A549 (cell line): ENCODE results near the gene LPAR5.

Experiments
- EHMT2 ChIP-seq: fragments of 200-600 bp; sonication (generic); IDR thresholded peaks from 2 replicates; pipeline ENCODE4 v1.6.1; 2016; ENCODE audit warnings: antibody characterized with exemption, low read depth, mild to moderate bottlenecking, moderate library complexity
- TF ChIP-seq, protein P1 (sequence below): fragments of >200 bp; sonication (Bioruptor Twin); formaldehyde crosslinking; IDR thresholded peaks from 3 replicates; pipeline ENCODE4 v1.5.1; 2016
- TF ChIP-seq, protein P2 (sequence below): IDR thresholded peaks from 2 replicates; pipeline ENCODE4 v1.6.1; 2012

DNA sequence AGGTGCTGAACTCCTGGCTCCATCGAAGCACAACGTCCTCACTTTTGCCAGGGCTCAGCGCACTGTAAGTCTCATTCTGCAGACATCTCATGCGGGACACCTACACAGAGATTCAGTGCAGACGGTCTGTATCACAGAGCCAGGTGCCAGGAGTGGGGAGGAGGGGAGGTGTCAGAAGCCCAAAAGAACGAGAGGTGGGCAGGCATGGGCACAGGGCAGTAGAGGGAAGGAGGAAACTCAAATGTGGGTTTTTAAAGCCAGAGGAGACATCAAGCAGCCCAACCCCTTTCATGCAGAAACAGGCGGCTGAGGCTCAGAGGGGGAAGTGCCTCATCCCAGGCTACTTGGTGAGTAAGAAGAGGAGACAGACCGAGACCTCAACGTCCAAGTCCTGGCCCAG lies 2.5 kb upstream of the LPAR5 start:
- TF ChIP-seq, protein P1, sequence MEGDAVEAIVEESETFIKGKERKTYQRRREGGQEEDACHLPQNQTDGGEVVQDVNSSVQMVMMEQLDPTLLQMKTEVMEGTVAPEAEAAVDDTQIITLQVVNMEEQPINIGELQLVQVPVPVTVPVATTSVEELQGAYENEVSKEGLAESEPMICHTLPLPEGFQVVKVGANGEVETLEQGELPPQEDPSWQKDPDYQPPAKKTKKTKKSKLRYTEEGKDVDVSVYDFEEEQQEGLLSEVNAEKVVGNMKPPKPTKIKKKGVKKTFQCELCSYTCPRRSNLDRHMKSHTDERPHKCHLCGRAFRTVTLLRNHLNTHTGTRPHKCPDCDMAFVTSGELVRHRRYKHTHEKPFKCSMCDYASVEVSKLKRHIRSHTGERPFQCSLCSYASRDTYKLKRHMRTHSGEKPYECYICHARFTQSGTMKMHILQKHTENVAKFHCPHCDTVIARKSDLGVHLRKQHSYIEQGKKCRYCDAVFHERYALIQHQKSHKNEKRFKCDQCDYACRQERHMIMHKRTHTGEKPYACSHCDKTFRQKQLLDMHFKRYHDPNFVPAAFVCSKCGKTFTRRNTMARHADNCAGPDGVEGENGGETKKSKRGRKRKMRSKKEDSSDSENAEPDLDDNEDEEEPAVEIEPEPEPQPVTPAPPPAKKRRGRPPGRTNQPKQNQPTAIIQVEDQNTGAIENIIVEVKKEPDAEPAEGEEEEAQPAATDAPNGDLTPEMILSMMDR: no peak
- TF ChIP-seq EHMT2: no peak
- TF ChIP-seq, protein P2, sequence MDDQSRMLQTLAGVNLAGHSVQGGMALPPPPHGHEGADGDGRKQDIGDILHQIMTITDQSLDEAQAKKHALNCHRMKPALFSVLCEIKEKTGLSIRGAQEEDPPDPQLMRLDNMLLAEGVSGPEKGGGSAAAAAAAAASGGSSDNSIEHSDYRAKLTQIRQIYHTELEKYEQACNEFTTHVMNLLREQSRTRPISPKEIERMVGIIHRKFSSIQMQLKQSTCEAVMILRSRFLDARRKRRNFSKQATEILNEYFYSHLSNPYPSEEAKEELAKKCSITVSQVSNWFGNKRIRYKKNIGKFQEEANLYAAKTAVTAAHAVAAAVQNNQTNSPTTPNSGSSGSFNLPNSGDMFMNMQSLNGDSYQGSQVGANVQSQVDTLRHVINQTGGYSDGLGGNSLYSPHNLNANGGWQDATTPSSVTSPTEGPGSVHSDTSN: no peak
